IMR-90 (cell line): Measurements from ENCODE around the gene UBR1. TPM values are rescaled to one million over a fixed set of nuclear protein-coding genes. Genes with fewer than 3 reads are reported as not detected.

Experiments
- ATAC-seq: fragments of 200-7000 bp; cut with Tn5 transposase; 2 replicates; pipeline ENCODE4 v1.9.1; 2020; ENCODE audit warnings: low read depth, mild to moderate bottlenecking, moderate library complexity
- BruUV-seq: library from RNA; stranded (reverse); fragments of 400-500 nt; replicated peaks from 2 replicates; lab custom pipeline; 2021; lab: Mats Ljungman, UMichigan
- CTCF ChIA-PET: fragments of 300-600 bp; formaldehyde crosslinking; extraction: SDS; loops from one replicate; lab custom pipeline; 2021; ENCODE audit warnings: antibody characterized with exemption; lab: Yijun Ruan, JAX
- POLR2A ChIA-PET: fragments of 300-600 bp; sonication (Branson Sonifier 250); formaldehyde crosslinking; loops from one replicate; lab custom pipeline; 2022; ENCODE audit warnings: antibody characterized with exemption; ENCODE audit not compliant: unreplicated experiment; lab: Charles Lee
- DNase-seq: peaks from one replicate; pipeline ENCODE4 v3.0.0; 2013
- H2AFZ ChIP-seq: replicated peaks from 2 replicates; pipeline ENCODE3; 2013; ENCODE audit warnings: low read length, mild to moderate bottlenecking; ENCODE audit not compliant: poor library complexity
- H2AK5ac ChIP-seq: 2 replicates; pipeline ENCODE4 v1.6.1; 2013; ENCODE audit warnings: low read depth, low read length, inconsistent platforms
- H2AK9ac ChIP-seq: replicated peaks from 2 replicates; pipeline ENCODE3; 2013; ENCODE audit warnings: mild to moderate bottlenecking, low read depth, low read length, moderate library complexity; ENCODE audit not compliant: poor library complexity
- H2BK120ac ChIP-seq: 2 replicates; pipeline ENCODE4 v1.6.1; 2013; ENCODE audit warnings: low read depth, low read length, inconsistent platforms
- H2BK15ac ChIP-seq: 3 replicates; pipeline ENCODE4 v1.6.1; 2013; ENCODE audit warnings: low read depth, low read length, inconsistent platforms
- H2BK20ac ChIP-seq: 2 replicates; pipeline ENCODE4 v1.6.1; 2013; ENCODE audit warnings: low read depth, mild to moderate bottlenecking, inconsistent platforms, low read length, moderate library complexity
- H2BK5ac ChIP-seq: 2 replicates; pipeline ENCODE4 v1.6.1; 2013; ENCODE audit warnings: mild to moderate bottlenecking, low read depth, low read length, inconsistent platforms; ENCODE audit not compliant: poor library complexity, severe bottlenecking
- H3K14ac ChIP-seq: replicated peaks from 2 replicates; pipeline ENCODE4 v1.6.1; 2013; ENCODE audit warnings: low read depth, low read length, inconsistent platforms
- H3K18ac ChIP-seq: 2 replicates; pipeline ENCODE4 v1.6.1; 2013; ENCODE audit warnings: low read depth, low read length, control low read depth
- H3K23ac ChIP-seq: 2 replicates; pipeline ENCODE4 v1.6.1; 2013; ENCODE audit warnings: low read depth, low read length, inconsistent platforms
- H3K27ac ChIP-seq: 2 replicates; pipeline ENCODE4 v1.5.1; 2013; ENCODE audit warnings: mild to moderate bottlenecking, control low read depth, low read length; ENCODE audit not compliant: insufficient read depth
- H3K27me3 ChIP-seq: 2 replicates; pipeline ENCODE4 v1.6.1; 2013; ENCODE audit warnings: low read length; ENCODE audit not compliant: control insufficient read depth, insufficient read depth
- H3K36me3 ChIP-seq: 2 replicates; pipeline ENCODE4 v1.6.1; 2013; ENCODE audit warnings: low read length, mixed read lengths; ENCODE audit not compliant: control insufficient read depth, insufficient read depth
- H3K4ac ChIP-seq: 2 replicates; pipeline ENCODE4 v1.6.1; 2013; ENCODE audit warnings: low read depth, low read length, inconsistent platforms
- H3K4me1 ChIP-seq: 2 replicates; pipeline ENCODE4 v1.6.1; 2013; ENCODE audit warnings: low read length, mixed read lengths; ENCODE audit not compliant: control insufficient read depth, insufficient read depth
- H3K4me2 ChIP-seq: 2 replicates; pipeline ENCODE4 v1.6.1; 2013; ENCODE audit warnings: low read depth, mild to moderate bottlenecking, control low read depth, low read length, moderate library complexity
- H3K4me3 ChIP-seq: 2 replicates; pipeline ENCODE4 v1.5.1; 2013; ENCODE audit warnings: low read depth, mild to moderate bottlenecking, control low read depth, low read length, moderate library complexity; ENCODE audit not compliant: insufficient read depth
- H3K56ac ChIP-seq: 2 replicates; pipeline ENCODE4 v1.6.1; 2013; ENCODE audit warnings: low read length, inconsistent platforms; ENCODE audit not compliant: insufficient read depth; ENCODE audit errors: extremely low read depth
- H3K79me1 ChIP-seq, 2 experiments: 2 replicates each; pipeline ENCODE4 v1.6.1; 2013; ENCODE audit warnings: low read length in 2 of 2, inconsistent platforms in 1 of 2, low read depth in 1 of 2
- H3K9ac ChIP-seq: 2 replicates; pipeline ENCODE4 v1.6.1; 2013; ENCODE audit warnings: low read depth, low read length, control low read depth
- H3K9me1 ChIP-seq: 2 replicates; pipeline ENCODE4 v1.6.1; 2013; ENCODE audit warnings: low read length, inconsistent platforms; ENCODE audit not compliant: insufficient read depth
- H3K9me3 ChIP-seq: 2 replicates; pipeline ENCODE4 v1.6.1; 2013; ENCODE audit warnings: low read length; ENCODE audit not compliant: control insufficient read depth, insufficient read depth
- H4K20me1 ChIP-seq: 2 replicates; pipeline ENCODE4 v1.6.1; 2013; ENCODE audit warnings: low read length, inconsistent platforms; ENCODE audit not compliant: insufficient read depth
- H4K5ac ChIP-seq: 2 replicates; pipeline ENCODE4 v1.6.1; 2013; ENCODE audit warnings: mild to moderate bottlenecking, low read depth, low read length, control low read depth
- H4K8ac ChIP-seq, 2 experiments: 2 replicates each; pipeline ENCODE4 v1.6.1; 2013; ENCODE audit warnings: low read depth in 2 of 2, low read length in 2 of 2, control low read depth in 1 of 2, inconsistent platforms in 1 of 2
- H4K91ac ChIP-seq: 2 replicates; pipeline ENCODE4 v1.6.1; 2013; ENCODE audit warnings: low read depth, low read length, inconsistent platforms; ENCODE audit not compliant: insufficient read depth
- CEBPB ChIP-seq: IDR thresholded peaks from 2 replicates; pipeline ENCODE4 v1.6.1; 2012; ENCODE audit warnings: low read depth, low read length, improper control_type of control experiment
- CHD1 ChIP-seq: IDR thresholded peaks from 2 replicates; pipeline ENCODE4 v1.6.1; 2012; ENCODE audit warnings: low read depth, low read length, improper control_type of control experiment
- FOS ChIP-seq: fragments of 150-350 bp; IDR thresholded peaks from 2 replicates; pipeline ENCODE4 v1.6.1; 2016; ENCODE audit warnings: low read depth, low read length
- MXI1 ChIP-seq: IDR thresholded peaks from 2 replicates; pipeline ENCODE4 v1.6.1; 2012; ENCODE audit warnings: low read depth, mild to moderate bottlenecking, low read length, moderate library complexity, borderline replicate concordance
- RAD21 ChIP-seq: IDR thresholded peaks from 2 replicates; pipeline ENCODE4 v1.6.1; 2012; ENCODE audit warnings: low read length, improper control_type of control experiment
- RCOR1 ChIP-seq: IDR thresholded peaks from 2 replicates; pipeline ENCODE4 v1.6.1; 2012; ENCODE audit warnings: mild to moderate bottlenecking, low read length, improper control_type of control experiment; ENCODE audit not compliant: insufficient replicate concordance
- RFX5 ChIP-seq: IDR thresholded peaks from 2 replicates; pipeline ENCODE4 v1.8.0; 2012; ENCODE audit warnings: low read depth, mild to moderate bottlenecking, low read length, moderate library complexity
- WGBS, 2 experiments: methylation state at CpG; one replicate each; pipeline versions ENCODE4 v1.1.5 to v1.1.7; 2013; ENCODE audit warnings: missing lambda C conversion rate in 2 of 2; ENCODE audit not compliant: insufficient read length in 1 of 2; ENCODE audit errors: extremely low coverage in 2 of 2; 5-methylcytosine and 5-hydroxymethylcytosine counted together
- dilution Hi-C: fragments of 300-500 bp; cut with HindIII; formaldehyde crosslinking; loops from one replicate; pipeline ENCODE4 v1.14.3; 2018; ENCODE audit warnings: low sequenced_read_pairs; ENCODE audit not compliant: unreplicated experiment
- in situ Hi-C: fragments of 300-500 bp; cut with MboI; formaldehyde crosslinking; loops from 3 replicates; pipeline ENCODE4 v1.14.3; 2019; ENCODE audit warnings: low sequenced_read_pairs, inconsistent platforms, mixed read lengths
- intact Hi-C: fragments of 100-400 bp; cut with micrococcal nuclease; formaldehyde crosslinking; loops from 2 replicates; pipeline ENCODE4 v1.10.0; 2022
- polyA plus RNA-seq, 3 experiments: library from polyadenylated mRNA; depleted of rRNA; stranded (reverse); fragments of >200 nt; gene quantifications; 2 replicates each; pipeline ENCODE4 v1.2.3, GENCODE V29; 2012; ENCODE audit warnings: low replicate concordance in 1 of 3
- total RNA-seq: library from RNA; depleted of rRNA; stranded (reverse); fragments of >200 nt; gene quantifications from 2 replicates; pipeline ENCODE4 v1.2.3, GENCODE V29; 2012
- TF ChIP-seq, protein P1 (sequence below): fragments of 150-350 bp; IDR thresholded peaks from 2 replicates; pipeline ENCODE4 v1.6.1; 2016; ENCODE audit warnings: low read depth, mild to moderate bottlenecking, low read length, moderate library complexity, borderline replicate concordance
- TF ChIP-seq, protein P2 (sequence below): fragments of 150-350 bp; IDR thresholded peaks from 2 replicates; pipeline ENCODE4 v1.6.1; 2017; ENCODE audit warnings: mild to moderate bottlenecking, antibody characterized with exemption, low read length, low read depth

Gene UBR1
- total and polyA plus RNA-seq, 2 of the 4 experiments (the other 2 are of a cell fraction) = 6.5 to 30.1 TPM

DNA sequence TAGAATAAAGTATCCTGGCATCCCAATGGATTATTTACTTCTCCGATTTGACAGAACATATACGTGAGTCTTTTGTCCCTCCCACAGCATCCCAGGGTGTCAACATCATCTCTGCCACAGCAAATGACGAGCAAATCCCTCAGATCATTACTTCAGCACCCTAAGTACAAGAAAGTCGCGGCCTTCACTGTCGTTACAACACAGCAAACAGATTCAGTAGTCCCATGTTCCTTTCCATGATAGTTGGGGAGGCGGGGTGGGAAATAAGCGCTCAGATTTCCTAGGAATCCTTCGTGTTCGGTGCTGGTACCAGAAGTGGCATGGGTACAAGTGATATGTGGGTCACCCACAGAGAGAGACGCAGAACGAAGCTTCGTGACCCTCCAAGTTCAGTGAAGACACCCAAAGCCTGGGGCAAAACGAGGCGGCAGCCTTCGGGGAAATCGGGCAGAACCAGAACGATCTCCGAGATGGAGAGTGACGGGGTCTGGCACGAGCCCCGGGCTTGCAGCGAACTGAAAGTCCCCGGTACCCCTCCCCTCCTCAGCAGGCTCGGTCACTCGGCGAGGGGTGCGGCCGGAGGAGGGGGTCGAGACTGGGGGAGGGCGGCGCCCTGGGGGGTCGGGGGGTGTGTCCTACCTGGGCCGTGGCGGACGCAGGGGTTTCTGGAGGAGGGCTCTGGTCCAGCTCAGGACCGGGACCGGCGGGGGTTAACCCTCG lies 185.9 kb downstream of the UBR1 start (continued):
- TF ChIP-seq, protein P1, sequence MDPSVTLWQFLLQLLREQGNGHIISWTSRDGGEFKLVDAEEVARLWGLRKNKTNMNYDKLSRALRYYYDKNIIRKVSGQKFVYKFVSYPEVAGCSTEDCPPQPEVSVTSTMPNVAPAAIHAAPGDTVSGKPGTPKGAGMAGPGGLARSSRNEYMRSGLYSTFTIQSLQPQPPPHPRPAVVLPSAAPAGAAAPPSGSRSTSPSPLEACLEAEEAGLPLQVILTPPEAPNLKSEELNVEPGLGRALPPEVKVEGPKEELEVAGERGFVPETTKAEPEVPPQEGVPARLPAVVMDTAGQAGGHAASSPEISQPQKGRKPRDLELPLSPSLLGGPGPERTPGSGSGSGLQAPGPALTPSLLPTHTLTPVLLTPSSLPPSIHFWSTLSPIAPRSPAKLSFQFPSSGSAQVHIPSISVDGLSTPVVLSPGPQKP = no peak

GRCh38 chr15:42919308-42919707 lies 186.5 kb downstream of the UBR1 start:
- no peak overlapping the region for H2BK20ac ChIP-seq
- peak overlapping the region; percentile 97 for H3K4me3 ChIP-seq
- H3K23ac ChIP-seq = peak overlapping the region; percentile 87
- in situ Hi-C loops = no loop called here
- BruUV-seq = no TSS peak
- no peak overlapping the region for H3K27ac ChIP-seq
- ATAC-seq = no peak
- H2BK5ac ChIP-seq = no peak overlapping the region
- no peaks in the 10 kb centered on the region for H3K27me3 ChIP-seq
- H3K9me3 ChIP-seq = no peaks in the 10 kb centered on the region
- TF ChIP-seq RFX5 (no peak), CHD1 (no peak), MXI1 (no peak), CEBPB (no peak), FOS (no peak), RAD21 (no peak), RCOR1 (no peak)
- TF ChIP-seq, protein P1 = no peak
- TF ChIP-seq, protein P2, sequence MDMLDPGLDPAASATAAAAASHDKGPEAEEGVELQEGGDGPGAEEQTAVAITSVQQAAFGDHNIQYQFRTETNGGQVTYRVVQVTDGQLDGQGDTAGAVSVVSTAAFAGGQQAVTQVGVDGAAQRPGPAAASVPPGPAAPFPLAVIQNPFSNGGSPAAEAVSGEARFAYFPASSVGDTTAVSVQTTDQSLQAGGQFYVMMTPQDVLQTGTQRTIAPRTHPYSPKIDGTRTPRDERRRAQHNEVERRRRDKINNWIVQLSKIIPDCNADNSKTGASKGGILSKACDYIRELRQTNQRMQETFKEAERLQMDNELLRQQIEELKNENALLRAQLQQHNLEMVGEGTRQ = no peak
- ChIA-PET CTCF (interaction anchor here (0.6 kb wide), 1 partner anchor 226 kb away, joined by 4 read pairs; no protein-coding TSS in a partner anchor), POLR2A (no interaction called here)
- no peaks in the 10 kb centered on the region for H3K36me3 ChIP-seq
- no peak overlapping the region for H3K56ac ChIP-seq
- H3K9me1 ChIP-seq = peaks cover 8% of the 10 kb centered on the region; the same call in 1 of the 2 replicates
- H3K14ac ChIP-seq = 0 out of 2 replicates have a peak overlapping the region, but pooled peaks have one; percentile 43
- H2AFZ ChIP-seq = no peak overlapping the region
- H3K9ac ChIP-seq = no peak overlapping the region; the same call in 1 of the 2 replicates
- peak; percentile 6 for DNase-seq
- H4K8ac ChIP-seq = no peak overlapping the region
- peaks cover 4% of the 10 kb centered on the region; the same call in 1 of the 2 replicates for H4K20me1 ChIP-seq
- H2BK120ac ChIP-seq = no peak overlapping the region
- H4K5ac ChIP-seq = no peak overlapping the region
- WGBS, 2 experiments = no CpG with 5 or more reads among the region's 2 CpGs
- H2BK15ac ChIP-seq = no peak overlapping the region
- H3K4ac ChIP-seq = no peak overlapping the region
- dilution Hi-C loops = no loop called here
- no peak overlapping the region for H2AK9ac ChIP-seq
- peaks cover under 1% of the 10 kb centered on the region for H3K4me1 ChIP-seq
- peak overlapping the region; percentile 33; the same call in 1 of the 2 replicates for H2AK5ac ChIP-seq
- no peak overlapping the region for H3K18ac ChIP-seq
- peak overlapping the region; percentile 93 for H3K4me2 ChIP-seq
- peaks cover 14 to 38% of the 10 kb centered on the region in 2 experiments for H3K79me1 ChIP-seq
- no peak overlapping the region for H4K91ac ChIP-seq
- intact Hi-C loops = no loop called here
